Stimulated activated CD8-positive, alpha-beta memory T cell treated with anti-CD3 and anti-CD28 coated beads, Interleukin-4, amount 100 ng/mL, for 1 hour (primary cell): ENCODE results near the gene GABRB1.

Experiments used
- DNase-seq, 2 donors: peaks; one replicate each; pipeline ENCODE4 v3.0.0-alpha.2; 2020; ENCODE audit warnings: low read depth in 2 of 2, low spot score in 1 of 2

The GABRB1 gene

GRCh38 chr4:47031011-47031678, at the start of gene GABRB1:
Gene GABRB1 (plus strand): TSS chr4:47031567.
- no peak for DNase-seq

- DNase-seq: no peak
Measured at GRCh38 chr4:46984781-46985180, 46.6 kb upstream of the GABRB1 start.

- DNase-seq: no peak
Measured at GRCh38 chr4:46986922-46987638, 44.3 kb upstream of the GABRB1 start.

GRCh38 chr4:46992338-46992737, 39.0 kb upstream of the GABRB1 start:
- no peak for DNase-seq

GRCh38 chr4:46993075-46994006, 38.0 kb upstream of the GABRB1 start, which contains the start of gene GABRA4:
Gene GABRA4 (minus strand): TSS chr4:46993581. CDS start chr4:46993424, 157 bp downstream.
- DNase-seq: no peak

- no peak for DNase-seq
Measured at GRCh38 chr4:46994007-46994405, 37.4 kb upstream of the GABRB1 start.

GRCh38 chr4:46999566-46999965, 31.8 kb upstream of the GABRB1 start:
- DNase-seq: no peak

- no peak for DNase-seq
Measured at GRCh38 chr4:47000406-47000805, 31.0 kb upstream of the GABRB1 start.

GRCh38 chr4:47002580-47002979, 28.8 kb upstream of the GABRB1 start:
- DNase-seq: no peak

GRCh38 chr4:47010347-47010911, 20.9 kb upstream of the GABRB1 start:
- DNase-seq: no peak

- DNase-seq: no peak
Measured at GRCh38 chr4:47010912-47011446, 20.4 kb upstream of the GABRB1 start.

GRCh38 chr4:47012676-47013075, 18.7 kb upstream of the GABRB1 start:
- DNase-seq: no peak

GRCh38 chr4:47013373-47013772, 18.0 kb upstream of the GABRB1 start:
- no peak for DNase-seq

GRCh38 chr4:47017081-47017480, 14.3 kb upstream of the GABRB1 start:
- DNase-seq: no peak

- no peak for DNase-seq
Measured at GRCh38 chr4:47017494-47017893, 13.9 kb upstream of the GABRB1 start.

- no peak for DNase-seq
Measured at GRCh38 chr4:47031751-47032404, 511 bp downstream of the GABRB1 start.

- no peak for DNase-seq
Measured at GRCh38 chr4:47032405-47033106, 1.2 kb downstream of the GABRB1 start.

- DNase-seq: no peak
Measured at GRCh38 chr4:47038263-47038662, 6.9 kb downstream of the GABRB1 start.

GRCh38 chr4:47040828-47041227, 9.5 kb downstream of the GABRB1 start:
- DNase-seq: no peak

GRCh38 chr4:47043821-47044220, 12.5 kb downstream of the GABRB1 start:
- DNase-seq: no peak
